ENCODE measurements around the gene MACF1. TPM values are rescaled to one million over a fixed set of nuclear protein-coding genes. Genes with fewer than 3 reads are reported as not detected.
A peak's percentile ranks its signal among the peaks of the same experiment; 100 is the strongest.

The MACF1 gene
- total and polyA plus RNA-seq, 4 donors: 23.3 to 216 (median 51.2) TPM

GRCh38 chr1:39266269-39266668 is 61.8 kb downstream of the MACF1 start:
- peaks cover 2 to 12% (median 7%) of the 10 kb centered on the region in 4 donors for H3K4me1 ChIP-seq (ENCODE audit: control insufficient read depth in 4 of 4, insufficient read depth in 4 of 4, low read length in 3 of 4)
- no peak for DNase-seq (ENCODE audit: low spot score)
- peak in 1 of 2 donors; percentile 20 for TF ChIP-seq RAD21 (IDR thresholded peaks at IDR 0.05)
- TF ChIP-seq MAX (IDR thresholded peaks at IDR 0.05): no peak
- no peak overlapping the region for H3K4me3 ChIP-seq (ENCODE audit: low read depth in 1 of 3, low read length in 3 of 3)
- no peaks in the 10 kb centered on the region for H3K9me3 ChIP-seq (ENCODE audit: control insufficient read depth in 4 of 4, low read length in 3 of 4)
- H3K9ac ChIP-seq (ENCODE audit: low read depth in 1 of 2, low read length in 2 of 2): no peak overlapping the region
- no peaks in the 10 kb centered on the region for H3K27me3 ChIP-seq (ENCODE audit: control insufficient read depth in 4 of 4, insufficient read depth in 4 of 4, low read length in 3 of 4)
- 56% methylated on average over 1 of the region's 1 CpG for WGBS
- no peaks in the 10 kb centered on the region for H3K36me3 ChIP-seq (ENCODE audit: control insufficient read depth in 4 of 4, insufficient read depth in 3 of 4, low read depth in 1 of 4, low read length in 3 of 4)
- no peak overlapping the region for H3K27ac ChIP-seq (ENCODE audit: low read depth in 1 of 2, low read length in 2 of 2)

DNA sequence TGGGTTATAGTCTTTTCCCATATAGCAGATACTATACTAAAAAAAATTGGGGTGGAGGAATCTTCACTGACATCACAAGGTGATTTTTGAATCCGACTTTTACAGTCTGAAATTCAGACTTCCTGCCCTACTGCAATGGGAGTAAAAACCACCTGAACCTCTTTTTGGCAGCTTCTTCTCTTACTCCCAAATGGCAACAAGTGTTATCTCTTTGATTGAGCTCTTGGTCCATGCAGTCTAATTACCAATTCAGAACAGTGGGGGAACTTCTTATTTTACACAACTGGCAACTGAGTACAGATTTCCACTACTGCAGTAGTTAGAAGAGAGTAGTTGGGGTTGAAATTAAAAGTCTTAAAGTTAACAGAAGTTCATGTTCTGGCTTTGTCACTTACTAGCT is 62.3 kb downstream of the MACF1 start:
- DNase-seq (ENCODE audit: low spot score): no peak
- no peaks in the 10 kb centered on the region for H3K27me3 ChIP-seq (ENCODE audit: control insufficient read depth in 4 of 4, insufficient read depth in 4 of 4, low read length in 3 of 4)
- 81% methylated on average over 1 of the region's 1 CpG for WGBS
- H3K36me3 ChIP-seq (ENCODE audit: control insufficient read depth in 4 of 4, insufficient read depth in 3 of 4, low read depth in 1 of 4, low read length in 3 of 4): no peaks in the 10 kb centered on the region
- peaks cover 2 to 12% (median 8%) of the 10 kb centered on the region in 4 donors for H3K4me1 ChIP-seq (ENCODE audit: control insufficient read depth in 4 of 4, insufficient read depth in 4 of 4, low read length in 3 of 4)
- no peaks in the 10 kb centered on the region for H3K9me3 ChIP-seq (ENCODE audit: control insufficient read depth in 4 of 4, low read length in 3 of 4)
- TF ChIP-seq FOXA1 (IDR thresholded peaks at IDR 0.05): no peak
- no peak for TF ChIP-seq ZBTB33 (IDR thresholded peaks at IDR 0.05)
- TF ChIP-seq YY1 (IDR thresholded peaks at IDR 0.05): no peak
- TF ChIP-seq, protein P1, sequence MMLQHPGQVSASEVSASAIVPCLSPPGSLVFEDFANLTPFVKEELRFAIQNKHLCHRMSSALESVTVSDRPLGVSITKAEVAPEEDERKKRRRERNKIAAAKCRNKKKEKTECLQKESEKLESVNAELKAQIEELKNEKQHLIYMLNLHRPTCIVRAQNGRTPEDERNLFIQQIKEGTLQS (IDR thresholded peaks at IDR 0.05): no peak
- no peak for TF ChIP-seq EGR1 (IDR thresholded peaks at IDR 0.05; ENCODE audit: low read depth in 2 of 2)
- TF ChIP-seq, protein P2, sequence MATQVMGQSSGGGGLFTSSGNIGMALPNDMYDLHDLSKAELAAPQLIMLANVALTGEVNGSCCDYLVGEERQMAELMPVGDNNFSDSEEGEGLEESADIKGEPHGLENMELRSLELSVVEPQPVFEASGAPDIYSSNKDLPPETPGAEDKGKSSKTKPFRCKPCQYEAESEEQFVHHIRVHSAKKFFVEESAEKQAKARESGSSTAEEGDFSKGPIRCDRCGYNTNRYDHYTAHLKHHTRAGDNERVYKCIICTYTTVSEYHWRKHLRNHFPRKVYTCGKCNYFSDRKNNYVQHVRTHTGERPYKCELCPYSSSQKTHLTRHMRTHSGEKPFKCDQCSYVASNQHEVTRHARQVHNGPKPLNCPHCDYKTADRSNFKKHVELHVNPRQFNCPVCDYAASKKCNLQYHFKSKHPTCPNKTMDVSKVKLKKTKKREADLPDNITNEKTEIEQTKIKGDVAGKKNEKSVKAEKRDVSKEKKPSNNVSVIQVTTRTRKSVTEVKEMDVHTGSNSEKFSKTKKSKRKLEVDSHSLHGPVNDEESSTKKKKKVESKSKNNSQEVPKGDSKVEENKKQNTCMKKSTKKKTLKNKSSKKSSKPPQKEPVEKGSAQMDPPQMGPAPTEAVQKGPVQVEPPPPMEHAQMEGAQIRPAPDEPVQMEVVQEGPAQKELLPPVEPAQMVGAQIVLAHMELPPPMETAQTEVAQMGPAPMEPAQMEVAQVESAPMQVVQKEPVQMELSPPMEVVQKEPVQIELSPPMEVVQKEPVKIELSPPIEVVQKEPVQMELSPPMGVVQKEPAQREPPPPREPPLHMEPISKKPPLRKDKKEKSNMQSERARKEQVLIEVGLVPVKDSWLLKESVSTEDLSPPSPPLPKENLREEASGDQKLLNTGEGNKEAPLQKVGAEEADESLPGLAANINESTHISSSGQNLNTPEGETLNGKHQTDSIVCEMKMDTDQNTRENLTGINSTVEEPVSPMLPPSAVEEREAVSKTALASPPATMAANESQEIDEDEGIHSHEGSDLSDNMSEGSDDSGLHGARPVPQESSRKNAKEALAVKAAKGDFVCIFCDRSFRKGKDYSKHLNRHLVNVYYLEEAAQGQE (IDR thresholded peaks at IDR 0.05): no peak
- TF ChIP-seq FOXA2 (IDR thresholded peaks at IDR 0.05): no peak
- no peak for TF ChIP-seq JUND (IDR thresholded peaks at IDR 0.05)
- TF ChIP-seq SP1 (IDR thresholded peaks at IDR 0.05): no peak
- TF ChIP-seq HNF4G (IDR thresholded peaks at IDR 0.05): no peak
- H3K9ac ChIP-seq (ENCODE audit: low read depth in 1 of 2, low read length in 2 of 2): no peak overlapping the region
- H3K4me3 ChIP-seq (ENCODE audit: low read depth in 1 of 3, low read length in 3 of 3): no peak overlapping the region
- H3K27ac ChIP-seq (ENCODE audit: low read depth in 1 of 2, low read length in 2 of 2): no peak overlapping the region

DNA sequence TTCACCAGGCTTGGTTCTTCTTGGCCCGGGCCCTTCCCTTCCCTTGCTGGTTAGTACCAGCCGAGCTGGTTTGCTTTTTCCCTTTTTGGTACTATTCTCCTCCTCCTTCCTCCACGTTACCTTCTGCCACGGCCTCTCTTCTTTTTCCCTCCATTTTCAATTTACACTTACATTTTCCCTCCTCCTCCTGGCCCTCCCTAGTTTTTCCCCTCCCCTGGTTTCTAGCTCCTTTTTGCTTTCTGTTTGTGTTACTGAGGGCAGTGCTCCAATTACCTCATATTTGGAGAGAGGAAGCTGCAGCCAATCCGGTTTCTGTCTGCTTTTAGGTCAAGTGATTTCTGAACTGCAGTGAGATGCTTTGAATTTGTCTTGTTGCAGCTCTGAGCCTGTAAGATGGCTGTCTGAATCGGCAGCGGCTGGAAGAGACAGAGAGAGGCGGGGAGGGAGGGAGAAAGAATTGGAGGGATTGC is 63.7 kb downstream of the MACF1 start:
- Histone ChIP-seq H3K27me3 (ENCODE audit: control insufficient read depth in 4 of 4, insufficient read depth in 4 of 4, low read length in 3 of 4) (no peaks in the 10 kb centered on the region), H3K27ac (ENCODE audit: low read depth in 1 of 2, low read length in 2 of 2) (peak overlapping the region; percentile 52 to 55), H3K9ac (ENCODE audit: low read depth in 1 of 2, low read length in 2 of 2) (no peak overlapping the region), H3K36me3 (ENCODE audit: control insufficient read depth in 4 of 4, insufficient read depth in 3 of 4, low read depth in 1 of 4, low read length in 3 of 4) (no peaks in the 10 kb centered on the region), H3K4me3 (ENCODE audit: low read depth in 1 of 3, low read length in 3 of 3) (no peak overlapping the region), H3K4me1 (ENCODE audit: control insufficient read depth in 4 of 4, insufficient read depth in 4 of 4, low read length in 3 of 4) (peaks cover 2 to 19% (median 15%) of the 10 kb centered on the region in 4 donors), H3K9me3 (ENCODE audit: control insufficient read depth in 4 of 4, low read length in 3 of 4) (no peaks in the 10 kb centered on the region)
- DNase-seq (ENCODE audit: low spot score): no peak
- 45% methylated on average over 8 of the region's 8 CpGs for WGBS
- TF ChIP-seq, protein P2 (IDR thresholded peaks at IDR 0.05): no peak
- TF ChIP-seq, protein P3, sequence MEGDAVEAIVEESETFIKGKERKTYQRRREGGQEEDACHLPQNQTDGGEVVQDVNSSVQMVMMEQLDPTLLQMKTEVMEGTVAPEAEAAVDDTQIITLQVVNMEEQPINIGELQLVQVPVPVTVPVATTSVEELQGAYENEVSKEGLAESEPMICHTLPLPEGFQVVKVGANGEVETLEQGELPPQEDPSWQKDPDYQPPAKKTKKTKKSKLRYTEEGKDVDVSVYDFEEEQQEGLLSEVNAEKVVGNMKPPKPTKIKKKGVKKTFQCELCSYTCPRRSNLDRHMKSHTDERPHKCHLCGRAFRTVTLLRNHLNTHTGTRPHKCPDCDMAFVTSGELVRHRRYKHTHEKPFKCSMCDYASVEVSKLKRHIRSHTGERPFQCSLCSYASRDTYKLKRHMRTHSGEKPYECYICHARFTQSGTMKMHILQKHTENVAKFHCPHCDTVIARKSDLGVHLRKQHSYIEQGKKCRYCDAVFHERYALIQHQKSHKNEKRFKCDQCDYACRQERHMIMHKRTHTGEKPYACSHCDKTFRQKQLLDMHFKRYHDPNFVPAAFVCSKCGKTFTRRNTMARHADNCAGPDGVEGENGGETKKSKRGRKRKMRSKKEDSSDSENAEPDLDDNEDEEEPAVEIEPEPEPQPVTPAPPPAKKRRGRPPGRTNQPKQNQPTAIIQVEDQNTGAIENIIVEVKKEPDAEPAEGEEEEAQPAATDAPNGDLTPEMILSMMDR (IDR thresholded peaks at IDR 0.05; ENCODE audit: low read depth, low read length, missing input control): no peak
- no peak for TF ChIP-seq HNF4A (conservative IDR thresholded peaks at IDR 0.05)
- TF ChIP-seq FOXA2 (IDR thresholded peaks at IDR 0.05): no peak
- peak; percentile 49 for TF ChIP-seq NR2F2 (IDR thresholded peaks at IDR 0.05)
- no peak for TF ChIP-seq MAX (IDR thresholded peaks at IDR 0.05)
- TF ChIP-seq SP1 (IDR thresholded peaks at IDR 0.05): no peak
- peak; percentile 11 to 27 for TF ChIP-seq RAD21 (IDR thresholded peaks at IDR 0.05)
- TF ChIP-seq HNF4G (IDR thresholded peaks at IDR 0.05): no peak
- TF ChIP-seq GABPA (IDR thresholded peaks at IDR 0.05 in 1 of 2, conservative IDR thresholded peaks at IDR 0.05 in 1 of 2): no peak
- TF ChIP-seq YY1 (IDR thresholded peaks at IDR 0.05): peak; percentile 24
